HepG2 (cell line): Measurements from ENCODE around the gene ELMOD1. TPM values are rescaled to one million over a fixed set of nuclear protein-coding genes. Genes with fewer than 3 reads are reported as not detected.

Experiments used
- ATAC-seq: fragments of 200-7000 bp; cut with Tn5 transposase; 3 replicates; pipeline ENCODE4 v1.9.1; 2020; ENCODE audit warnings: mild to moderate bottlenecking, moderate library complexity
- BruUV-seq: library from RNA; stranded (reverse); fragments of 400-500 nt; replicated peaks from 2 replicates; lab custom pipeline; 2021; lab: Mats Ljungman, UMichigan
- CTCF ChIA-PET: fragments of 300-600 bp; formaldehyde crosslinking; extraction: SDS; loops from one replicate; lab custom pipeline; 2021; ENCODE audit warnings: low total read pairs, inconsistent platforms, low intra/inter-chr PET ratio; lab: Yijun Ruan, JAX
- POLR2A ChIA-PET: fragments of 350-600 bp; sonication (Branson Sonifier 250); formaldehyde crosslinking; loops from one replicate; lab custom pipeline; 2020; ENCODE audit warnings: antibody characterized with exemption, inconsistent platforms; lab: Yijun Ruan, JAX
- DNase-seq: peaks from one replicate; pipeline ENCODE4 v3.0.0-alpha.2; 2015; ENCODE audit warnings: low spot score
- FAIRE-seq: peaks from 3 replicates; lab custom pipeline; 2011; peaks lifted over from hg19 to GRCh38; lab: Jason Lieb, UNC
- H2AFZ ChIP-seq: one replicate; pipeline ENCODE4 v1.6.1; 2011; ENCODE audit warnings: low read length, inconsistent platforms
- H3K27ac ChIP-seq: fragments of 300-600 bp; 3 replicates; pipeline ENCODE4 v1.8.0; 2011; ENCODE audit warnings: mixed run types, mild to moderate bottlenecking, mixed read lengths, low read length, inconsistent platforms; ENCODE audit not compliant: insufficient read depth; ENCODE audit errors: extremely low read length
- H3K27me3 ChIP-seq, 2 experiments: fragments of 200-600 bp in 1 of 2; 2 replicates in 1 of 2; 3 replicates in 1 of 2; pipeline versions ENCODE4 v1.6.0 to v1.8.0; 2011; ENCODE audit warnings: low read length in 2 of 2, mild to moderate bottlenecking in 2 of 2, moderate library complexity in 2 of 2, inconsistent platforms in 1 of 2; ENCODE audit not compliant: insufficient read depth in 2 of 2, control insufficient read depth in 1 of 2
- H3K36me3 ChIP-seq, 2 experiments: fragments of 200-600 bp in 1 of 2; replicated peaks in 1 of 2; 2 replicates in 1 of 2; 3 replicates in 1 of 2; pipeline versions ENCODE4 v1.5.1 to v1.8.0; 2011; ENCODE audit warnings: low read length in 2 of 2, inconsistent platforms in 1 of 2; ENCODE audit not compliant: insufficient read depth in 2 of 2, control insufficient read depth in 1 of 2
- H3K4me1 ChIP-seq: 2 replicates; pipeline ENCODE4 v1.5.1; 2012; ENCODE audit warnings: low read length, inconsistent platforms; ENCODE audit not compliant: insufficient read depth
- H3K4me2 ChIP-seq: 2 replicates; pipeline ENCODE4 v1.6.0; 2011; ENCODE audit warnings: low read depth, low read length, inconsistent platforms
- H3K4me3 ChIP-seq, 3 experiments: fragments of 200-600 bp in 1 of 3; sonication (generic), shearing (Covaris generic) in 1 of 3; replicated peaks in 1 of 3; 2 replicates each; pipeline ENCODE4 v1.5.1; 2011 to 2016; ENCODE audit warnings: low read length in 3 of 3, inconsistent platforms in 2 of 3, low read depth in 2 of 3, mild to moderate bottlenecking in 2 of 3, control low read depth in 1 of 3, mixed read lengths in 1 of 3; ENCODE audit not compliant: insufficient read depth in 1 of 3
- H3K79me2 ChIP-seq: one replicate; pipeline ENCODE4 v1.6.1; 2011; ENCODE audit warnings: low read length, inconsistent platforms; ENCODE audit not compliant: insufficient read depth
- H3K9ac ChIP-seq: 2 replicates; pipeline ENCODE4 v1.6.0; 2011; ENCODE audit warnings: mild to moderate bottlenecking, low read depth, low read length, inconsistent platforms; ENCODE audit not compliant: insufficient read depth
- H3K9me3 ChIP-seq: 2 replicates; pipeline ENCODE4 v1.5.1; 2012; ENCODE audit warnings: mild to moderate bottlenecking, low read length
- H4K20me1 ChIP-seq: 2 replicates; pipeline ENCODE4 v1.6.0; 2011; ENCODE audit warnings: inconsistent platforms, mild to moderate bottlenecking, low read length, moderate library complexity; ENCODE audit not compliant: insufficient read depth
- MAF1 ChIP-seq: sonication (generic); formaldehyde crosslinking; IDR thresholded peaks from 2 replicates; pipeline ENCODE4 v1.5.0; 2020; ENCODE audit warnings: missing genetic modification reagents, borderline replicate concordance
- SNAI1 ChIP-seq: sonication (generic); formaldehyde crosslinking; IDR thresholded peaks from 2 replicates; pipeline ENCODE4 v1.5.0; 2020; ENCODE audit warnings: mild to moderate bottlenecking, missing genetic modification reagents, borderline replicate concordance
- THAP11 ChIP-seq: IDR thresholded peaks from 2 replicates; pipeline ENCODE4 v1.6.1; 2016; ENCODE audit warnings: missing biosample characterization, missing genetic modification reagents
- ZNF24 ChIP-seq: fragments of 450-650 bp; IDR thresholded peaks from 2 replicates; pipeline ENCODE4 v1.6.1; 2017; ENCODE audit warnings: antibody characterized with exemption, mild to moderate bottlenecking
- ZNF552 ChIP-seq: sonication (generic); formaldehyde crosslinking; IDR thresholded peaks from 2 replicates; pipeline ENCODE4 v1.9.0; 2022; ENCODE audit warnings: missing genetic modification reagents, mild to moderate bottlenecking, borderline replicate concordance
- WGBS: methylation state at CpG from one replicate; pipeline ENCODE4 v1.1.6; 2017; ENCODE audit warnings: low lambda C conversion rate; 5-methylcytosine and 5-hydroxymethylcytosine counted together
- in situ Hi-C: cut with HindIII; loops from 2 replicates; pipeline ENCODE4 v1.10.0; 2017; ENCODE audit warnings: low pct_unique_long_range_greater_than_20kb; ENCODE audit not compliant: extremely low pct_ligation_motif_present
- intact Hi-C: fragments of 100-400 bp; cut with micrococcal nuclease; formaldehyde crosslinking; loops from one replicate; pipeline ENCODE4 v1.10.0; 2022; ENCODE audit not compliant: unreplicated experiment
- polyA plus RNA-seq, 8 experiments: library from polyadenylated mRNA; depleted of rRNA in 3 of 8; stranded (reverse) in 7 of 8; unstranded in 1 of 8; fragments of >200 nt; fragmentation: Illumina TruSeq in 4 of 8; extraction: Trizol in 4 of 8; gene quantifications; 2 replicates each; pipeline versions ENCODE4 v1.2.1 to v1.2.3, GENCODE V29; 2011 to 2016; ENCODE audit warnings: low read depth in 4 of 8, missing spikeins in 1 of 8, mixed read lengths in 1 of 8; ENCODE audit not compliant: insufficient read depth in 1 of 8
- total RNA-seq, 5 experiments: library from RNA; depleted of rRNA; stranded (reverse); fragments of >200 nt; fragmentation: Illumina TruSeq; extraction: Trizol; gene quantifications; 2 replicates each; pipeline ENCODE4 v1.2.3, GENCODE V29; 2016; ENCODE audit warnings: low read depth in 1 of 5
- TF ChIP-seq, protein P1 (sequence below): sonication (generic); formaldehyde crosslinking; IDR thresholded peaks from 2 replicates; pipeline ENCODE4 v1.5.1; 2020; ENCODE audit warnings: mild to moderate bottlenecking, missing genetic modification reagents, moderate library complexity
- TF ChIP-seq, protein P2 (sequence below): sonication (generic); formaldehyde crosslinking; IDR thresholded peaks from 2 replicates; pipeline ENCODE4 v1.4.0; 2020; ENCODE audit warnings: mild to moderate bottlenecking, missing genetic modification reagents

Gene ELMOD1
- total and polyA plus RNA-seq, 2 of the 13 experiments (the other 11 are each of a cell fraction or from before 2014, with no cell fraction given): not detected

DNA sequence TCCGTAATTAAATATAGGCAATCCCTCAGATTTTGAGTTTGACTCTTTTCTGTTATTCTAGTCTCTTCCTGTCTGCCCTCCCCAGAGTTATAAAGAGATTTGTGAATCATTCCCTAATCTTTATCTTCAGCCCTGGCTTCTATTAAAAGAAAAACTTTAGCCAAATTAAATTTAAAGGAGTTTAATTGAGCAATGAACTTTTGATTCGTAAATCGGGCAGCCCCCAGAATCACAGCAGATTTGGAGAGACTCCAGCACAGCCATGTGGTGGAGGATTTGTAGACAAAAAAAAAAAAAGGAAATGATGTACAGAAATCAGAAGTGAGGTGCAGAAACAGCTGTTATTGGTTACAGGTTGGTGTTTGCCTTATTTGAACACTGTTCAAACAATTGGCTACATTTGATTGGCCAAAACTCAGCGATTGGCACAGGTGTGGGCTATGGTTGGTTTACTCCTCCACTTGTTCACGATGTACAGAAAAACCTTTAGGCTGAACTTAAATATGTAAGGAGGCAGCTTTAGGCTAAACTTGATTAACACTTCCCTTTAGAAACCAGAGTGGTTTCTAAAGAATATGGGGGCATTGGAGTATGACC lies 23.1 kb upstream of the ELMOD1 start (continued):
- TF ChIP-seq ZNF552: no peak

DNA sequence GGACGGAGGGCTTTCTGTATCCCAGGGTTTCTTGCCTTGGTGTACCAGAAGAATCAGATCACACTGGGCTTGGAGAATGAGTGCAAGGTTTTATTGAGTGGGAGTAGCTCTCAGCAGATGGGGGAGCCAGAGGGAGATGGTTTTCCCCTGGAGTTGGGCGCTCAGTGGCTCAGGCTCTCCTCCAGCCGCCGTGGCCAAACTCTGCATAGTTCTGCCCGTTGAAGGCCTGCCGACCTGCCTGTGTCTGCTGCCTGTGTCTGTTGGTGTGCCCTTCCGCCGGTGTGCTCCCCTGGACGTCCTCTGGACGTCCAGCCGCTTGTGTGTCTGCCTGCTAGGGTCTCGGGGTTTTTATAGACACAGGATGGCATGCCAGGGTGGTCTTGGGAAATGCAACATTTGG lies 20.9 kb upstream of the ELMOD1 start:
- peaks cover 5% of the 10 kb centered on the region; the same call in 1 of the 2 replicates for H3K4me1 ChIP-seq
- no peak overlapping the region for H2AFZ ChIP-seq
- 13% methylated on average over 3 of the region's 12 CpGs for WGBS
- DNase-seq (no peak), FAIRE-seq (no peak), ATAC-seq (peak; percentile 63)
- H3K27ac ChIP-seq: no peak overlapping the region
- H3K79me2 ChIP-seq: peaks cover under 1% of the 10 kb centered on the region
- peaks cover 0 to 10% of the 10 kb centered on the region in 2 experiments; a peak in 3 of 5 replicates for H3K27me3 ChIP-seq
- BruUV-seq: no TSS peak
- intact Hi-C loops: no loop called here
- CTCF ChIA-PET: no interaction called here
- no peaks in the 10 kb centered on the region for H3K36me3 ChIP-seq
- TF ChIP-seq MAF1 (CRISPR knock-in tag) (no peak), SNAI1 (CRISPR knock-in tag) (no peak), ZNF24 (no peak), THAP11 (CRISPR knock-in tag) (0 out of 2 replicates have a peak, but pooled peaks have one; percentile 18)
- TF ChIP-seq, protein P1, sequence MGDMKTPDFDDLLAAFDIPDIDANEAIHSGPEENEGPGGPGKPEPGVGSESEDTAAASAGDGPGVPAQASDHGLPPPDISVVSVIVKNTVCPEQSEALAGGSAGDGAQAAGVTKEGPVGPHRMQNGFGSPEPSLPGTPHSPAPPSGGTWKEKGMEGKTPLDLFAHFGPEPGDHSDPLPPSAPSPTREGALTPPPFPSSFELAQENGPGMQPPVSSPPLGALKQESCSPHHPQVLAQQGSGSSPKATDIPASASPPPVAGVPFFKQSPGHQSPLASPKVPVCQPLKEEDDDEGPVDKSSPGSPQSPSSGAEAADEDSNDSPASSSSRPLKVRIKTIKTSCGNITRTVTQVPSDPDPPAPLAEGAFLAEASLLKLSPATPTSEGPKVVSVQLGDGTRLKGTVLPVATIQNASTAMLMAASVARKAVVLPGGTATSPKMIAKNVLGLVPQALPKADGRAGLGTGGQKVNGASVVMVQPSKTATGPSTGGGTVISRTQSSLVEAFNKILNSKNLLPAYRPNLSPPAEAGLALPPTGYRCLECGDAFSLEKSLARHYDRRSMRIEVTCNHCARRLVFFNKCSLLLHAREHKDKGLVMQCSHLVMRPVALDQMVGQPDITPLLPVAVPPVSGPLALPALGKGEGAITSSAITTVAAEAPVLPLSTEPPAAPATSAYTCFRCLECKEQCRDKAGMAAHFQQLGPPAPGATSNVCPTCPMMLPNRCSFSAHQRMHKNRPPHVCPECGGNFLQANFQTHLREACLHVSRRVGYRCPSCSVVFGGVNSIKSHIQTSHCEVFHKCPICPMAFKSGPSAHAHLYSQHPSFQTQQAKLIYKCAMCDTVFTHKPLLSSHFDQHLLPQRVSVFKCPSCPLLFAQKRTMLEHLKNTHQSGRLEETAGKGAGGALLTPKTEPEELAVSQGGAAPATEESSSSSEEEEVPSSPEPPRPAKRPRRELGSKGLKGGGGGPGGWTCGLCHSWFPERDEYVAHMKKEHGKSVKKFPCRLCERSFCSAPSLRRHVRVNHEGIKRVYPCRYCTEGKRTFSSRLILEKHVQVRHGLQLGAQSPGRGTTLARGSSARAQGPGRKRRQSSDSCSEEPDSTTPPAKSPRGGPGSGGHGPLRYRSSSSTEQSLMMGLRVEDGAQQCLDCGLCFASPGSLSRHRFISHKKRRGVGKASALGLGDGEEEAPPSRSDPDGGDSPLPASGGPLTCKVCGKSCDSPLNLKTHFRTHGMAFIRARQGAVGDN (CRISPR knock-in tag): peak; percentile 46
- TF ChIP-seq, protein P2, sequence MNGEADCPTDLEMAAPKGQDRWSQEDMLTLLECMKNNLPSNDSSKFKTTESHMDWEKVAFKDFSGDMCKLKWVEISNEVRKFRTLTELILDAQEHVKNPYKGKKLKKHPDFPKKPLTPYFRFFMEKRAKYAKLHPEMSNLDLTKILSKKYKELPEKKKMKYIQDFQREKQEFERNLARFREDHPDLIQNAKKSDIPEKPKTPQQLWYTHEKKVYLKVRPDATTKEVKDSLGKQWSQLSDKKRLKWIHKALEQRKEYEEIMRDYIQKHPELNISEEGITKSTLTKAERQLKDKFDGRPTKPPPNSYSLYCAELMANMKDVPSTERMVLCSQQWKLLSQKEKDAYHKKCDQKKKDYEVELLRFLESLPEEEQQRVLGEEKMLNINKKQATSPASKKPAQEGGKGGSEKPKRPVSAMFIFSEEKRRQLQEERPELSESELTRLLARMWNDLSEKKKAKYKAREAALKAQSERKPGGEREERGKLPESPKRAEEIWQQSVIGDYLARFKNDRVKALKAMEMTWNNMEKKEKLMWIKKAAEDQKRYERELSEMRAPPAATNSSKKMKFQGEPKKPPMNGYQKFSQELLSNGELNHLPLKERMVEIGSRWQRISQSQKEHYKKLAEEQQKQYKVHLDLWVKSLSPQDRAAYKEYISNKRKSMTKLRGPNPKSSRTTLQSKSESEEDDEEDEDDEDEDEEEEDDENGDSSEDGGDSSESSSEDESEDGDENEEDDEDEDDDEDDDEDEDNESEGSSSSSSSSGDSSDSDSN (CRISPR knock-in tag): peak; percentile 19; the same call in 1 of the 2 replicates
- in situ Hi-C loops: no loop called here
- no peaks in the 10 kb centered on the region for H4K20me1 ChIP-seq
- POLR2A ChIA-PET: no interaction called here
- peak overlapping the region; percentile 6 to 48 (median 30); a peak in 3 of 6 replicates for H3K4me3 ChIP-seq
- no peak overlapping the region for H3K9ac ChIP-seq
- no peaks in the 10 kb centered on the region for H3K9me3 ChIP-seq
- peak overlapping the region; percentile 66 for H3K4me2 ChIP-seq
